ENCODE results near the gene WDR33. TPM values are rescaled to one million over a fixed set of nuclear protein-coding genes. Genes with fewer than 3 reads are reported as not detected.
"Not testable (repeated sequence)": the region's sequence is repeated elsewhere in the genome, so short reads cannot be mapped to it uniquely, and the experiment has no call there.

Gene WDR33
- total RNA-seq, 2 experiments from 2014 or later: 71.4 to 74.6 TPM

DNA sequence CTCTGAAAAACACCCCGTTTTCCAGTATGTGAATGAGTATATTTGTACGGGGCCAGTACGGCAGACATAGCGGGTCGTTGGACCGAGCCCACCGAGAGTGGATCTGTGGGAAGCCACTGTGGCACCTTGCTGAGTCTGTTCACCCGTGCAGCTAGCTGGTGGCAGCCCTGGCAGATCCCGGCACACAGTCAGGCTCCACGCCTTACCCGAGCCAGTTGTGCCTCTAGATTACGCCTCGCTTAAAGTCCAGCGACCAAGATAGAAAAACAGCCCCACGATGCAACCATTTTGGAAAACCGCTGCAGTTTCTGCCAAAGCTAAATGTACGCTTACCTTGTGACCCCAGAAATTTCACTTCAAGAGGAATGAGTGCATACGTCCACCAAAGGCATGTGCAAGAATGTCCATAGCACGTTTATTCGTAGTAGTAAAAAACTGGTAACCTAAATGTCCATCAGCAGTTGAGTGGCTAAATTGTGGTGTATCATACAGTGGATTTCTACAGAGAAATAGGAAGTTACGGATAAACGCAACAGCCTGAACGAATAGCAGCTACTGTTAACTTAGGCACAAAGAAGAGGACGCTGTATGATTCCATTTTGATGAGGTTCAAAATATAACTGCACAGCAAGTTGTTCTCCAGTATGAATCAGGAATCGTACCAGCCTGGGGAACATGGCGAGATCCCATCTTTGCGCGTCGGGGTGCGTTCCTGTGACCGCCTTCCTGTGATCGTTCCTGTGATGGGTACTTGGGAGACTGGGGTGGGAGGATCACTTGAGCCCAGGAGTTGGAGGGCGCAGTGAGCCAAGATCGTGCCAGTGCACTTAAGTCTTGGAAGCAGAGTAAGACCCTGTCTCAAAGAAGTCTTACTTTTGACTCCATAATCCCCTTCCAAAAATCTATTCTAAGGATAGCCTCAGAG lies 688 bp upstream of the WDR33 start:
- Mint-ChIP-seq H3K4me1 (ENCODE audit: low read depth) (peaks cover 30% of the 10 kb centered on the region), H3K9me3 (no peaks in the 10 kb centered on the region), H3K4me3 (peak overlapping the region; percentile 85), H3K27ac (peak overlapping the region; percentile 99), H3K36me3 (ENCODE audit: low read depth) (peaks cover 19% of the 10 kb centered on the region), H3K27me3 (peaks cover 3% of the 10 kb centered on the region)
- ChIA-PET CTCF (interaction anchor here (0.9 to 3.6 kb wide), 6 partner anchors 10 to 222 kb away, joined by 3 to 8 read pairs (median 4); no protein-coding TSS in a partner anchor), POLR2A (interaction anchor here (0.7 to 2.0 kb wide), 11 partner anchors 8 to 135 kb away, joined by 3 to 12 read pairs (median 5); partner anchors contain the start of gene SFT2D3)
- DNase-seq: no peak
- intact Hi-C loops (cut with micrococcal nuclease): no loop called here
- no peak for ATAC-seq
- no peak for TF ChIP-seq CTCF (IDR thresholded peaks at IDR 0.05)

GRCh38 chr2:127810156-127810618 lies 784 bp downstream of the WDR33 start:
- H3K36me3 Mint-ChIP-seq (ENCODE audit: low read depth): peaks cover 21% of the 10 kb centered on the region
- peak overlapping the region; percentile 99 for H3K27ac Mint-ChIP-seq
- intact Hi-C loops (cut with micrococcal nuclease): no loop called here
- CTCF ChIA-PET: interaction anchor here (3.6 kb wide), 1 partner anchor 20 kb away, joined by 8 read pairs; no protein-coding TSS in a partner anchor
- H3K27me3 Mint-ChIP-seq: peaks cover 3% of the 10 kb centered on the region
- no peaks in the 10 kb centered on the region for H3K9me3 Mint-ChIP-seq
- no peak for TF ChIP-seq CTCF (IDR thresholded peaks at IDR 0.05)
- POLR2A ChIA-PET: interaction anchor here (0.6 to 2.0 kb wide), 7 partner anchors 8 to 109 kb away, joined by 3 to 9 read pairs (median 4); partner anchors contain the start of genes AMMECR1L and SFT2D3
- ATAC-seq (no peak), DNase-seq (no peak)
- H3K4me3 Mint-ChIP-seq: peak overlapping the region; percentile 85
- H3K4me1 Mint-ChIP-seq (ENCODE audit: low read depth): peaks cover 41% of the 10 kb centered on the region

DNA sequence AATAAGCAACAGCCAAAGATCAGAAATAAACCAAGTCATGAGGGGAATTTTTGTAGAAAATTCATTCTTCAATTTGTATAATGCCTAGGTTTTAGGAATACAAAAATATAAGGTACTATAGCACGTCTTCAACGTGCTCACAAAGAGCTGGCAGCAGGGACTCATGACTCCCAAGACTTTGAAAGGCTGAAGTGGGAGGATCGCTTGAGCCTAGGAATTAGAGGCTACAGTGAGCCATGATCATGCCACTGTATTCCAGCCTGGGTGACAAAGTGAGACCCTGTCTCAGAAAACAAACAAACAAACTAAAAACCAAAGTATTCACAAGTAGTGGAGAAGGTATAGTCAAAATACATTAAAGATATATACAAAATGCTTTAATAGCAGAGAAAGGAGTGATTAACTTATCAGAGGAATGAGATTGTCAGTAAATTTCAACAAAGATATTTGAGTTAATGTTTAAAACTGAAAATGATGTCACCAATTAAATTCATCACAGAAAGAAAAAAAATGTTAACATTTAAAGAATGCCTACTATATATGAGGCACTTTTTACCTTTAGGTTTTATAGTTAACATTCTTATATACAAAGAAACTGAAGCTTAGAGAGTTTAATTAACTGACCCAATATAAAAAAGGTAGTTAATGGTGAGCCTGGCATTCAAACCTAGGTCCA lies 3.2 kb downstream of the WDR33 start:
- H3K36me3 Mint-ChIP-seq (ENCODE audit: low read depth): peaks cover 27% of the 10 kb centered on the region
- intact Hi-C loops (cut with micrococcal nuclease): no loop called here
- DNase-seq (no peak), ATAC-seq (no peak)
- H3K27ac Mint-ChIP-seq: peak overlapping the region; percentile 80
- H3K9me3 Mint-ChIP-seq: no peaks in the 10 kb centered on the region
- CTCF ChIA-PET: interaction anchor here (0.7 to 2.1 kb wide), 2 partner anchors 11 to 216 kb away, joined by 3 to 5 read pairs; no protein-coding TSS in a partner anchor
- H3K27me3 Mint-ChIP-seq: no peaks in the 10 kb centered on the region
- peak overlapping the region; percentile 48 for H3K4me3 Mint-ChIP-seq
- peaks cover 50% of the 10 kb centered on the region for H3K4me1 Mint-ChIP-seq (ENCODE audit: low read depth)
- POLR2A ChIA-PET: interaction anchor here (0.6 to 1.4 kb wide), 2 partner anchors 21 to 59 kb away, joined by 3 to 4 read pairs; no protein-coding TSS in a partner anchor
- TF ChIP-seq CTCF (IDR thresholded peaks at IDR 0.05): no peak

- DNase-seq; H3K27me3 Mint-ChIP-seq; H3K9me3 Mint-ChIP-seq; H3K4me3 Mint-ChIP-seq; H3K27ac Mint-ChIP-seq; intact Hi-C loops (cut with micrococcal nuclease); ATAC-seq: not testable (repeated sequence)
- CTCF ChIA-PET: interaction anchor here (2.1 kb wide), 1 partner anchor 215 kb away, joined by 5 read pairs; no protein-coding TSS in a partner anchor
- H3K4me1 Mint-ChIP-seq (ENCODE audit: low read depth): peaks cover 47% of the 10 kb centered on the region
- H3K36me3 Mint-ChIP-seq (ENCODE audit: low read depth): peaks cover 27% of the 10 kb centered on the region
- POLR2A ChIA-PET: interaction anchor here (0.6 to 1.1 kb wide), 3 partner anchors 15 to 105 kb away, joined by 3 read pairs; no protein-coding TSS in a partner anchor
These were observed 4.1 kb downstream of the WDR33 start for GRCh38 chr2:127806860-127807259.

DNA sequence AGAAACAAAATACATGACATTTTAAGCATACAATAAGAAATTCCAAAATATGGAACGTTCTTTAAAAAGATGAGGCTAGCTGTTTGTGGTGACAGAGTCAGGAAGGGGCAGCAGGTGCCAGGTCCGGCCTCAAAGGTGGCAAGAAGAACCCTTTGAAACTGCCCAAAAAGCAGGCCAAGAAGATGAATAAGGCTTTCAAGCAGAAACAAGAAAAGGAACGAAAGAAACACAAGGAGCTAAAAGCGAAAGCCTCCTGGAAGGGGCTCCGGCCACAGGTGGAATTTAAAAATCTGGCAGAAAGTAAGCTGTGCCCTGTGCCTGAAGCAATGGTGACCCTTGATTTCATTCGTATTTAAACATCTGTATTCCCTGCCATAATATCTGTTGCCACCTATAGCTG lies 5.5 kb downstream of the WDR33 start:
- Mint-ChIP-seq H3K9me3 (no peaks in the 10 kb centered on the region), H3K36me3 (ENCODE audit: low read depth) (peaks cover 32% of the 10 kb centered on the region), H3K27ac (peak overlapping the region; percentile 61), H3K27me3 (no peaks in the 10 kb centered on the region), H3K4me1 (ENCODE audit: low read depth) (peaks cover 51% of the 10 kb centered on the region), H3K4me3 (no peak overlapping the region)
- intact Hi-C loops (cut with micrococcal nuclease): no loop called here
- no peak for DNase-seq
- ChIA-PET CTCF (interaction anchor here (0.6 to 1.3 kb wide), 4 partner anchors 10 to 52 kb away, joined by 3 read pairs; no protein-coding TSS in a partner anchor), POLR2A (interaction anchor here (1.0 to 1.3 kb wide), 3 partner anchors 13 to 103 kb away, joined by 3 to 4 read pairs (median 3); no protein-coding TSS in a partner anchor)
- no peak for TF ChIP-seq CTCF (IDR thresholded peaks at IDR 0.05)
- ATAC-seq: no peak
